Effector memory CD4-positive, alpha-beta T cell (primary cell): Measurements from ENCODE around the gene EBNA1BP2.

ENCODE experiments used
- DNase-seq, 3 donors: peaks; one replicate each; pipeline ENCODE4 v3.0.0-alpha.2; 2020
- H3K27ac ChIP-seq: 2 replicates; pipeline ENCODE4 v1.7.0; 2013; ENCODE audit warnings: mild to moderate bottlenecking, low read length, moderate library complexity; ENCODE audit not compliant: insufficient read depth, poor library complexity, severe bottlenecking
- H3K27me3 ChIP-seq: replicated peaks from 2 replicates; pipeline ENCODE4 v1.7.0; 2013; ENCODE audit warnings: mild to moderate bottlenecking, low read length; ENCODE audit not compliant: insufficient read depth, control insufficient read depth, poor library complexity, severe bottlenecking
- H3K36me3 ChIP-seq: 2 replicates; pipeline ENCODE4 v1.7.0; 2013; ENCODE audit warnings: mild to moderate bottlenecking, low read length, moderate library complexity; ENCODE audit not compliant: control insufficient read depth, insufficient read depth
- H3K4me1 ChIP-seq: 2 replicates; pipeline ENCODE4 v1.7.0; 2013; ENCODE audit warnings: low read length, mild to moderate bottlenecking; ENCODE audit not compliant: control insufficient read depth, insufficient read depth, poor library complexity, severe bottlenecking
- H3K4me3 ChIP-seq: 2 replicates; pipeline ENCODE4 v1.7.0; 2013; ENCODE audit warnings: low read length, low read depth, mild to moderate bottlenecking; ENCODE audit not compliant: insufficient read depth, poor library complexity, severe bottlenecking
- H3K9me3 ChIP-seq: 2 replicates; pipeline ENCODE4 v1.7.0; 2013; ENCODE audit warnings: mild to moderate bottlenecking, low read length, moderate library complexity; ENCODE audit not compliant: control insufficient read depth

Gene EBNA1BP2

DNA sequence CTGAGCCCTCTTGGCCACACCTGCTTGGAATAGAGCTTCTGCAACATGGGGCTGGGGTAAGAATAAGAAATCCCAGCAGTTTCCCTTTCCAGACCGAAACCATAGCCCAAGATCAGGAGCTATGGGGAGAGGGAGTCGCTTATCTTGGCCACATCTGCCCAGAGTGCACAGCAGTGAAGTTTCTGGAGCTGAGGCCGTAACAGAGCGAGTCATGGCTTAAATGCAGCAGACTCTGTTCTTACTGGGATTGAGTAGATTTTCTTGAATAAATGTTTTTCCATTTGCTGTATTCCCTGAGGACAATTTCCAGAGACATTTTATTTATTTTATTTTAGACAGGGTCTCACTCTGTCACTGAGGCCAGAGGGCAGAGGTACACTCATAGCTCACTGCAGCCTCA is 33.6 kb upstream of the EBNA1BP2 start:
- Histone ChIP-seq H3K27me3 (no peaks in the 10 kb centered on the region), H3K27ac (no peak overlapping the region), H3K4me3 (no peak overlapping the region), H3K9me3 (no peaks in the 10 kb centered on the region), H3K36me3 (no peaks in the 10 kb centered on the region), H3K4me1 (no peaks in the 10 kb centered on the region)
- DNase-seq: no peak

GRCh38 chr1:43204394-43204793 is 32.3 kb upstream of the EBNA1BP2 start:
- no peak overlapping the region for H3K27ac ChIP-seq
- H3K4me3 ChIP-seq: no peak overlapping the region
- no peaks in the 10 kb centered on the region for H3K27me3 ChIP-seq
- H3K9me3 ChIP-seq: no peaks in the 10 kb centered on the region
- no peaks in the 10 kb centered on the region for H3K36me3 ChIP-seq
- DNase-seq: no peak
- no peaks in the 10 kb centered on the region for H3K4me1 ChIP-seq

GRCh38 chr1:43203859-43204258 is 31.8 kb upstream of the EBNA1BP2 start:
- H3K27me3 ChIP-seq: no peaks in the 10 kb centered on the region

DNA sequence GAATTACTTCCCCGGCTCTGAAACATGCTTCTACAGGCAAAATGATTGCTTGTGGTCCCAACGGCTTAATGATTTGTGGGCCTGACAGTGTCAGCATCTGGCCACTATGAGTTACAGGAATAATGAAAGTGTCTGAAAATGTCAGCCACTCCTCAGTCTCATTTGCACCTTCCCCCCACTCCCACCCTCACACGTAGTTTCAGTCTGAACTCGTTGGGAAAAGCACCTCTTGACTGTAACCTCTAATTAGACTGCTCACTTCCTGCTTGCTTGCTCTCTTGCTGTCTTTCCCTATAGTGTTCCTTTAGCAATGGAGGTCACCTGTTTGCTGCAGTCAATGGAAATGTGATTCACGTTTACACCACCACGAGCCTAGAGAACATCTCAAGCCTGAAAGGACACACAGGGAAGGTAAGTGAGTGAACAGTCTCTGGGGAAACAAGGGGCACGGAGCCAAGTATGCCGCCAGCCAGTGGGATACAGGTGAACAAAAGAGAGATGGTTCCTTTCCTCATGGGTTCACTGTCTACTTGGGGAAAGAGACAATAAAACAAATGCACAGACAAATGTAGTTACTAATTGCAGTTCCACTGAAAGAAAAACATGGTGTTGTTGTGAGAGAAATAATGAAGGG is 27.1 kb upstream of the EBNA1BP2 start:
- no peak for DNase-seq
- H3K27ac ChIP-seq: no peak overlapping the region
- no peaks in the 10 kb centered on the region for H3K4me1 ChIP-seq
- H3K4me3 ChIP-seq: no peak overlapping the region
- H3K36me3 ChIP-seq: no peaks in the 10 kb centered on the region
- H3K27me3 ChIP-seq: no peaks in the 10 kb centered on the region
- H3K9me3 ChIP-seq: no peaks in the 10 kb centered on the region

More at GRCh38 chr1:43203859-43204258, 31.8 kb upstream of the EBNA1BP2 start:
- no peak for DNase-seq
- Histone ChIP-seq H3K9me3 (no peaks in the 10 kb centered on the region), H3K4me3 (no peak overlapping the region), H3K27ac (no peak overlapping the region), H3K36me3 (no peaks in the 10 kb centered on the region), H3K4me1 (no peaks in the 10 kb centered on the region)

DNA sequence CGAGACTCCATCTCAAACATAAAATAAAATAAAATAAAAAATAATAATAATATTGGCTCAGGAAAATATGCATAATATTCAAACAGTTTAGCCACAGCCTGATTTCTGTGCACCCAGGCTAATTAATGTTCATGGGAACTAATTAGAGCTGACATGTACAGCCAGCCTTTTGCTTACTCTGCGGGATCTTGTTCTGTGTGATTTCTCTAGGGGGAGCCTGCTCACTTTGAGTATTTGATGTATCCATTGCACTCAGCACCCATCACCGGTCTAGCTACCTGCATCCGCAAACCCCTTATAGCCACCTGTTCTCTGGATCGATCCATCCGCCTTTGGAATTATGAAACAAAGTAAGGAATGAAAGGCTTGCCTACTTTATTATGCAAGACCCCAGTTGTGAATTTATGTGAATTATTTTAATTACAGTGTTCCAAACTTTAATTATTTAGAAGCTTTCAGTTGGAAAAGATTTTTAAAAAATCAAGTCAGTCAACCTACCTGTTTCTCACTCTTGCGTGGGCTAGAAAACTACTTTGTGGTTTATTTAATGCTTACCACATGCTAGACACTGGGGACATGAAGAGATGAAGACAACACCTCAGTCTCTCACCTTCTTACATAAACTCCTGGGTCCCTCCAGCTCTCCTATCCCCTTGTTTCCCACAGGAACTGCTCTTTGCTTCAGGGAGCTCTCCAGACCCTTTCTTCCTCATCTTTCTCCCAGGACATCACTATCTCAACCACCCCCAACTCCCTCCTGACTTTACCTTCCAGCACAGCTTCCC is 25.4 kb upstream of the EBNA1BP2 start:
- no peak for DNase-seq
- Histone ChIP-seq H3K27ac (no peak overlapping the region), H3K36me3 (no peaks in the 10 kb centered on the region), H3K4me1 (no peaks in the 10 kb centered on the region), H3K27me3 (no peaks in the 10 kb centered on the region), H3K9me3 (no peaks in the 10 kb centered on the region), H3K4me3 (no peak overlapping the region)

GRCh38 chr1:43194509-43194908 is 22.4 kb upstream of the EBNA1BP2 start:
- H3K27me3 ChIP-seq: no peaks in the 10 kb centered on the region
- H3K4me3 ChIP-seq: no peak overlapping the region
- H3K9me3 ChIP-seq: no peaks in the 10 kb centered on the region
- H3K36me3 ChIP-seq: no peaks in the 10 kb centered on the region
- DNase-seq: no peak
- no peaks in the 10 kb centered on the region for H3K4me1 ChIP-seq
- no peak overlapping the region for H3K27ac ChIP-seq

GRCh38 chr1:43188106-43188505 is 16.0 kb upstream of the EBNA1BP2 start:
- H3K4me1 ChIP-seq: no peaks in the 10 kb centered on the region
- no peaks in the 10 kb centered on the region for H3K9me3 ChIP-seq
- DNase-seq: no peak
- H3K27ac ChIP-seq: no peak overlapping the region
- H3K4me3 ChIP-seq: no peak overlapping the region
- H3K36me3 ChIP-seq: no peaks in the 10 kb centered on the region
- no peaks in the 10 kb centered on the region for H3K27me3 ChIP-seq

DNA sequence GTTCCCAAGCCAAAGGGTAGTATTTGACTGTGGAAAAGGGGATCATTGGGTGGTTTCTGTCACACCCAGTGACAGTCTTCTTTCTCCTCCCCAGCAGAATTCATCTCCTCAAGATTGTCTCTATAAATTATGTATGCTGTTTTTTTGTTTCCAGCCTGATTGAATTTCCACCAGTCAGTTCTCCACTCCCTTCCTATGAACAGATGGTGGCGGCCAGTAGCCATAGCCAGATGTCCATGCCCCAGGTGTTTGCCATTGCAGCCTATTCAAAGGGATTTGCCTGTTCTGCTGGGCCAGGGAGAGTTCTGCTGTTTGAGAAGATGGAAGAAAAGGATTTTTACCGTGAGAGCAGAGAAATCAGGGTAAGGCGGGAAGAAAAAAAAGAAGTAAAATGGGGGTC is 12.9 kb upstream of the EBNA1BP2 start:
- Histone ChIP-seq H3K36me3 (no peaks in the 10 kb centered on the region), H3K9me3 (no peaks in the 10 kb centered on the region), H3K27me3 (no peaks in the 10 kb centered on the region), H3K27ac (no peak overlapping the region), H3K4me1 (no peaks in the 10 kb centered on the region), H3K4me3 (no peak overlapping the region)
- no peak for DNase-seq

- no peaks in the 10 kb centered on the region for H3K4me1 ChIP-seq
- H3K27ac ChIP-seq: no peak overlapping the region
- no peaks in the 10 kb centered on the region for H3K36me3 ChIP-seq
- no peak overlapping the region for H3K4me3 ChIP-seq
- no peaks in the 10 kb centered on the region for H3K27me3 ChIP-seq
- DNase-seq: no peak
- H3K9me3 ChIP-seq: no peaks in the 10 kb centered on the region
Measured at GRCh38 chr1:43184388-43184787, 12.3 kb upstream of the EBNA1BP2 start.

GRCh38 chr1:43177691-43178090 is 5.6 kb upstream of the EBNA1BP2 start:
- Histone ChIP-seq H3K27me3 (peaks cover 4% of the 10 kb centered on the region), H3K9me3 (no peaks in the 10 kb centered on the region), H3K4me1 (no peaks in the 10 kb centered on the region), H3K36me3 (no peaks in the 10 kb centered on the region), H3K27ac (no peak overlapping the region), H3K4me3 (no peak overlapping the region)
- no peak for DNase-seq
